HepG2 (cell line): ENCODE measurements around the gene MMP23B. TPM values are rescaled to one million over a fixed set of nuclear protein-coding genes. Genes with fewer than 3 reads are reported as not detected.

Experiments
- ATAC-seq: fragments of 200-7000 bp; cut with Tn5 transposase; 3 replicates; pipeline ENCODE4 v1.9.1; 2020; ENCODE audit warnings: mild to moderate bottlenecking, moderate library complexity
- BruUV-seq: library from RNA; stranded (reverse); fragments of 400-500 nt; replicated peaks from 2 replicates; lab custom pipeline; 2021; lab: Mats Ljungman, UMichigan
- CTCF ChIA-PET: fragments of 300-600 bp; formaldehyde crosslinking; extraction: SDS; loops from one replicate; lab custom pipeline; 2021; ENCODE audit warnings: low total read pairs, inconsistent platforms, low intra/inter-chr PET ratio; lab: Yijun Ruan, JAX
- POLR2A ChIA-PET: fragments of 350-600 bp; sonication (Branson Sonifier 250); formaldehyde crosslinking; loops from one replicate; lab custom pipeline; 2020; ENCODE audit warnings: antibody characterized with exemption, inconsistent platforms; lab: Yijun Ruan, JAX
- DNase-seq: peaks from one replicate; pipeline ENCODE4 v3.0.0-alpha.2; 2015; ENCODE audit warnings: low spot score
- FAIRE-seq: peaks from 3 replicates; lab custom pipeline; 2011; peaks lifted over from hg19 to GRCh38; lab: Jason Lieb, UNC
- H2AFZ ChIP-seq: one replicate; pipeline ENCODE4 v1.6.1; 2011; ENCODE audit warnings: low read length, inconsistent platforms
- H3K27ac ChIP-seq: fragments of 300-600 bp; 3 replicates; pipeline ENCODE4 v1.8.0; 2011; ENCODE audit warnings: mixed run types, mild to moderate bottlenecking, mixed read lengths, low read length, inconsistent platforms; ENCODE audit not compliant: insufficient read depth; ENCODE audit errors: extremely low read length
- H3K27me3 ChIP-seq, 2 experiments: fragments of 200-600 bp in 1 of 2; 2 replicates in 1 of 2; 3 replicates in 1 of 2; pipeline versions ENCODE4 v1.6.0 to v1.8.0; 2011; ENCODE audit warnings: low read length in 2 of 2, mild to moderate bottlenecking in 2 of 2, moderate library complexity in 2 of 2, inconsistent platforms in 1 of 2; ENCODE audit not compliant: insufficient read depth in 2 of 2, control insufficient read depth in 1 of 2
- H3K36me3 ChIP-seq, 2 experiments: fragments of 200-600 bp in 1 of 2; replicated peaks in 1 of 2; 2 replicates in 1 of 2; 3 replicates in 1 of 2; pipeline versions ENCODE4 v1.5.1 to v1.8.0; 2011; ENCODE audit warnings: low read length in 2 of 2, inconsistent platforms in 1 of 2; ENCODE audit not compliant: insufficient read depth in 2 of 2, control insufficient read depth in 1 of 2
- H3K4me1 ChIP-seq: 2 replicates; pipeline ENCODE4 v1.5.1; 2012; ENCODE audit warnings: low read length, inconsistent platforms; ENCODE audit not compliant: insufficient read depth
- H3K4me2 ChIP-seq: 2 replicates; pipeline ENCODE4 v1.6.0; 2011; ENCODE audit warnings: low read depth, low read length, inconsistent platforms
- H3K4me3 ChIP-seq, 3 experiments: fragments of 200-600 bp in 1 of 3; sonication (generic), shearing (Covaris generic) in 1 of 3; replicated peaks in 1 of 3; 2 replicates each; pipeline ENCODE4 v1.5.1; 2011 to 2016; ENCODE audit warnings: low read length in 3 of 3, inconsistent platforms in 2 of 3, low read depth in 2 of 3, mild to moderate bottlenecking in 2 of 3, control low read depth in 1 of 3, mixed read lengths in 1 of 3; ENCODE audit not compliant: insufficient read depth in 1 of 3
- H3K79me2 ChIP-seq: one replicate; pipeline ENCODE4 v1.6.1; 2011; ENCODE audit warnings: low read length, inconsistent platforms; ENCODE audit not compliant: insufficient read depth
- H3K9ac ChIP-seq: 2 replicates; pipeline ENCODE4 v1.6.0; 2011; ENCODE audit warnings: mild to moderate bottlenecking, low read depth, low read length, inconsistent platforms; ENCODE audit not compliant: insufficient read depth
- H3K9me3 ChIP-seq: 2 replicates; pipeline ENCODE4 v1.5.1; 2012; ENCODE audit warnings: mild to moderate bottlenecking, low read length
- H4K20me1 ChIP-seq: 2 replicates; pipeline ENCODE4 v1.6.0; 2011; ENCODE audit warnings: inconsistent platforms, mild to moderate bottlenecking, low read length, moderate library complexity; ENCODE audit not compliant: insufficient read depth
- CEBPG ChIP-seq: IDR thresholded peaks from 2 replicates; pipeline ENCODE4 v1.6.1; 2016
- RBM39 ChIP-seq: fragments of 200-400 bp; formaldehyde crosslinking; IDR thresholded peaks from one replicate; pipeline ENCODE4 v1.6.1; 2018; ENCODE audit warnings: antibody characterized with exemption, mild to moderate bottlenecking, low read depth, low read length; ENCODE audit not compliant: poor library complexity, severe bottlenecking
- SMAD3 ChIP-seq: sonication (generic); formaldehyde crosslinking; IDR thresholded peaks from 2 replicates; pipeline ENCODE4 v1.4.0; 2020; ENCODE audit warnings: missing genetic modification reagents
- ZNF329 ChIP-seq: sonication (generic); formaldehyde crosslinking; IDR thresholded peaks from 2 replicates; pipeline ENCODE4 v1.9.0; 2021; ENCODE audit warnings: low read depth, mild to moderate bottlenecking, missing genetic modification reagents
- ZNF572 ChIP-seq: sonication (generic); formaldehyde crosslinking; IDR thresholded peaks from 2 replicates; pipeline ENCODE4 v1.5.1; 2020; ENCODE audit warnings: mild to moderate bottlenecking, missing genetic modification reagents
- ZNF766 ChIP-seq: sonication (generic); formaldehyde crosslinking; IDR thresholded peaks from 2 replicates; pipeline ENCODE4 v1.5.0; 2020; ENCODE audit warnings: missing genetic modification reagents, borderline replicate concordance
- WGBS: methylation state at CpG from one replicate; pipeline ENCODE4 v1.1.6; 2017; ENCODE audit warnings: low lambda C conversion rate; 5-methylcytosine and 5-hydroxymethylcytosine counted together
- in situ Hi-C: cut with HindIII; loops from 2 replicates; pipeline ENCODE4 v1.10.0; 2017; ENCODE audit warnings: low pct_unique_long_range_greater_than_20kb; ENCODE audit not compliant: extremely low pct_ligation_motif_present
- intact Hi-C: fragments of 100-400 bp; cut with micrococcal nuclease; formaldehyde crosslinking; loops from one replicate; pipeline ENCODE4 v1.10.0; 2022; ENCODE audit not compliant: unreplicated experiment
- polyA plus RNA-seq, 8 experiments: library from polyadenylated mRNA; depleted of rRNA in 3 of 8; stranded (reverse) in 7 of 8; unstranded in 1 of 8; fragments of >200 nt; fragmentation: Illumina TruSeq in 4 of 8; extraction: Trizol in 4 of 8; gene quantifications; 2 replicates each; pipeline versions ENCODE4 v1.2.1 to v1.2.3, GENCODE V29; 2011 to 2016; ENCODE audit warnings: low read depth in 4 of 8, missing spikeins in 1 of 8, mixed read lengths in 1 of 8; ENCODE audit not compliant: insufficient read depth in 1 of 8
- total RNA-seq, 5 experiments: library from RNA; depleted of rRNA; stranded (reverse); fragments of >200 nt; fragmentation: Illumina TruSeq; extraction: Trizol; gene quantifications; 2 replicates each; pipeline ENCODE4 v1.2.3, GENCODE V29; 2016; ENCODE audit warnings: low read depth in 1 of 5
- TF ChIP-seq, protein P1 (sequence below): sonication (generic); formaldehyde crosslinking; IDR thresholded peaks from 2 replicates; pipeline ENCODE4 v1.5.0; 2020; ENCODE audit warnings: missing genetic modification reagents, mild to moderate bottlenecking, borderline replicate concordance
- TF ChIP-seq, protein P2 (sequence below): IDR thresholded peaks from 2 replicates; pipeline ENCODE4 v1.6.1; 2016; ENCODE audit warnings: low read depth, control low read depth

Gene MMP23B
- total and polyA plus RNA-seq, 2 of the 13 experiments (the other 11 are each of a cell fraction or from before 2014, with no cell fraction given), result 0.61 to 0.75 TPM

DNA sequence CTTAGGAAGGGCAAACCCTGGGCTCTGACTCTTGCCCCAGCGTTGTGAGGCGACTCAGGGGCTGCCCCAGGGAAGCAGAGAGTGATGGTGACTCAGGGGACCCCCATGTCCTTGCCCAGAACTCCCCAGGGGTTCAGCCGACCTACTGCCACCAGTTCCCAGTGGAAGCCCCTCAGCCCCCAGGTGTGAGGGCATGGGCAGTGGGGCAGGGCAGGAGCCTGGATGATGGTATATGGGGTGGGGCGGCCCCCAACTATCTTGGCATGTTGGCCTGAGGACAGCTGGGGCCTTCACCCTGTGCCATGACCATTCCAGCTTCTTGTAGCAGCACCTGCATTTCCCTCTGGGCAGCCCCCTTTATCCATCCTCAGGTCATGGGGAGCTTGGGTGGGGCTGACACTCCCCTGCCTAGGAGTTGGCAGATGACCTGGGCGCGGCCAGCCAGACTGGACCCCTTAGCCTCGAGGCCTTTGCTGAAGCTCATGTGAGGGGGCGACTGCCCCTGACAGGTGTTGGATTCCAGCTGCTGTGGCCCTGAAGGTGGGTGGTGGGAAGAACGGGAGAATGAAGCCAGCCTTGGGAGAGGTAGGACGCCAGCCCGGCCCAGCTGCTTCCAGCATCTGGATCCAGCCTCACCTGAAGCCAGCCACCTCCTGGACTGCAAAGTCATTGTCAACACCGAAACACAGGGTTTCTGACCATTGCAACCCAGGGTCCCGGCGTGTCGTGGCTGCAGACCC is 30.2 kb upstream of the MMP23B start:
- Histone ChIP-seq H3K9ac (no peak overlapping the region), H3K4me3 (peak overlapping the region in 2 of 3 experiments; percentile 21 to 70; a peak in 1 of 6 replicates), H3K27me3 (peaks cover 6 to 13% of the 10 kb centered on the region in 2 experiments), H3K79me2 (no peaks in the 10 kb centered on the region), H3K4me2 (peak overlapping the region; percentile 76; the same call in 1 of the 2 replicates), H3K4me1 (peaks cover 52% of the 10 kb centered on the region), H3K27ac (no peak overlapping the region), H3K36me3 (no peaks in the 10 kb centered on the region), H4K20me1 (no peaks in the 10 kb centered on the region), H2AFZ (no peak overlapping the region), H3K9me3 (no peaks in the 10 kb centered on the region)
- no peak for TF ChIP-seq ZNF766
- TF ChIP-seq, protein P1, sequence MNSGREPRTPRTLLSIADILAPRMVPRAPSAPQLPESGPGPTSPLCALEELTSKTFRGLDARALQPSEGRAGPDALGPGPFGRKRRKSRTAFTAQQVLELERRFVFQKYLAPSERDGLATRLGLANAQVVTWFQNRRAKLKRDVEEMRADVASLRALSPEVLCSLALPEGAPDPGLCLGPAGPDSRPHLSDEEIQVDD (CRISPR knock-in tag), result no peak
- TF ChIP-seq CEBPG, result no peak
- TF ChIP-seq, protein P2, sequence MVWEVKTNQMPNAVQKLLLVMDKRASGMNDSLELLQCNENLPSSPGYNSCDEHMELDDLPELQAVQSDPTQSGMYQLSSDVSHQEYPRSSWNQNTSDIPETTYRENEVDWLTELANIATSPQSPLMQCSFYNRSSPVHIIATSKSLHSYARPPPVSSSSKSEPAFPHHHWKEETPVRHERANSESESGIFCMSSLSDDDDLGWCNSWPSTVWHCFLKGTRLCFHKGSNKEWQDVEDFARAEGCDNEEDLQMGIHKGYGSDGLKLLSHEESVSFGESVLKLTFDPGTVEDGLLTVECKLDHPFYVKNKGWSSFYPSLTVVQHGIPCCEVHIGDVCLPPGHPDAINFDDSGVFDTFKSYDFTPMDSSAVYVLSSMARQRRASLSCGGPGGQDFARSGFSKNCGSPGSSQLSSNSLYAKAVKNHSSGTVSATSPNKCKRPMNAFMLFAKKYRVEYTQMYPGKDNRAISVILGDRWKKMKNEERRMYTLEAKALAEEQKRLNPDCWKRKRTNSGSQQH (CRISPR knock-in tag), result no peak
- no peak for TF ChIP-seq SMAD3 (CRISPR knock-in tag)
- peak; percentile 12 for TF ChIP-seq RBM39
- TF ChIP-seq ZNF572 (CRISPR knock-in tag), result 0 out of 2 replicates have a peak, but pooled peaks have one; percentile 2
- TF ChIP-seq ZNF329 (CRISPR knock-in tag), result peak; percentile 99
- DNase-seq, result no peak
- intact Hi-C loops, result no loop called here
- FAIRE-seq, result no peak
- POLR2A ChIA-PET, result interaction anchor here (1.1 kb wide), 1 partner anchor 12 kb away, joined by 3 read pairs; no protein-coding TSS in a partner anchor
- in situ Hi-C loops, result no loop called here
- no TSS peak for BruUV-seq
- 64% methylated on average over 5 of the region's 15 CpGs for WGBS
- no peak for ATAC-seq
- CTCF ChIA-PET, result no interaction called here
